NB4 (cell line): ENCODE results near the gene CD8B2.
A peak's percentile ranks its signal among the peaks of the same experiment; 100 is the strongest.
"Not testable (repeated sequence)": the region's sequence is repeated elsewhere in the genome, so short reads cannot be mapped to it uniquely, and the experiment has no call there.

Experiments
- CTCF ChIP-seq: IDR thresholded peaks from one replicate; pipeline ENCODE4 v1.5.1; 2012; ENCODE audit warnings: low read depth, low read length
- MAX ChIP-seq: IDR thresholded peaks from 2 replicates; pipeline ENCODE4 v1.6.1; 2011; ENCODE audit warnings: low read depth, low read length

GRCh38 chr2:106461882-106462281 is 25.3 kb upstream of the CD8B2 start:
- peak; percentile 27 for TF ChIP-seq CTCF
- not testable (repeated sequence) for TF ChIP-seq MAX
